GM12878 (cell line): ENCODE data around the gene ACTL8. TPM values are rescaled to one million over a fixed set of nuclear protein-coding genes. Genes with fewer than 3 reads are reported as not detected.

Source experiments
- ATAC-seq: fragments of 200-7000 bp; cut with Tn5 transposase; 3 replicates; pipeline ENCODE4 v1.9.1; 2020; ENCODE audit warnings: mild to moderate bottlenecking, moderate library complexity
- BruUV-seq: library from RNA; stranded (reverse); fragments of 400-500 nt; replicated peaks from 2 replicates; lab custom pipeline; 2021; lab: Mats Ljungman, UMichigan
- CTCF ChIA-PET: fragments of 300-600 bp; sonication (Branson Sonifier 250); formaldehyde crosslinking; extraction: SDS; loops from one replicate; lab custom pipeline; 2021; ENCODE audit warnings: inconsistent platforms; lab: Yijun Ruan, JAX
- POLR2A ChIA-PET: fragments of 350-600 bp; formaldehyde crosslinking; extraction: SDS; loops from one replicate; lab custom pipeline; 2021; ENCODE audit warnings: inconsistent platforms; lab: Charles Lee
- RAD21 ChIA-PET: fragments of 300-600 bp; sonication (Branson Sonifier 250); formaldehyde crosslinking; loops from one replicate; lab custom pipeline; 2023; ENCODE audit warnings: antibody characterized with exemption; ENCODE audit not compliant: unreplicated experiment; lab: Charles Lee
- SMC1A ChIA-PET: fragments of 300-600 bp; sonication (Branson Sonifier 250); formaldehyde crosslinking; loops from one replicate; lab custom pipeline; 2023; ENCODE audit not compliant: unreplicated experiment, uncharacterized antibody; lab: Charles Lee
- DNase-seq: peaks from one replicate; pipeline ENCODE4 v3.0.0-alpha.2; 2011; ENCODE audit warnings: low read depth, low spot score
- FAIRE-seq: peaks from 3 replicates; lab custom pipeline; 2011; peaks lifted over from hg19 to GRCh38; lab: Jason Lieb, UNC
- H2AFZ ChIP-seq: 2 replicates; pipeline ENCODE4 v1.6.0; 2011; ENCODE audit warnings: low read depth, low read length, control low read depth; ENCODE audit not compliant: control insufficient read depth
- H3K27ac ChIP-seq: 2 replicates; pipeline ENCODE4 v1.5.1; 2011; ENCODE audit warnings: control low read depth; ENCODE audit not compliant: control insufficient read depth, insufficient read depth
- H3K27me3 ChIP-seq, 2 experiments: replicated peaks in 1 of 2; 2 replicates each; pipeline versions ENCODE4 v1.6.0 to v1.6.1; 2011; ENCODE audit warnings: low read length in 1 of 2; ENCODE audit not compliant: control insufficient read depth in 2 of 2, insufficient read depth in 2 of 2
- H3K36me3 ChIP-seq, 2 experiments: 2 replicates each; pipeline ENCODE4 v1.5.1; 2011; ENCODE audit warnings: low read length in 1 of 2; ENCODE audit not compliant: control insufficient read depth in 2 of 2, insufficient read depth in 2 of 2
- H3K4me1 ChIP-seq: 2 replicates; pipeline ENCODE4 v1.6.1; 2011; ENCODE audit warnings: mild to moderate bottlenecking, low read length, moderate library complexity, mixed read lengths; ENCODE audit not compliant: control insufficient read depth, insufficient read depth
- H3K4me2 ChIP-seq: 2 replicates; pipeline ENCODE4 v1.6.0; 2011; ENCODE audit warnings: control low read depth; ENCODE audit not compliant: control insufficient read depth, insufficient read depth
- H3K4me3 ChIP-seq: fragments of 200-600 bp; sonication (generic); 2 replicates; pipeline ENCODE4 v1.5.1; 2016
- H3K79me2 ChIP-seq: 2 replicates; pipeline ENCODE4 v1.6.0; 2011; ENCODE audit warnings: low read length; ENCODE audit not compliant: control insufficient read depth, insufficient read depth
- H3K9ac ChIP-seq: 2 replicates; pipeline ENCODE4 v1.8.0; 2011; ENCODE audit warnings: low read length, control low read depth, mixed read lengths; ENCODE audit not compliant: control insufficient read depth, insufficient read depth
- H3K9me3 ChIP-seq: replicated peaks from 3 replicates; pipeline ENCODE4 v1.5.1; 2011; ENCODE audit warnings: mild to moderate bottlenecking, low read length; ENCODE audit not compliant: control insufficient read depth, insufficient read depth
- H4K20me1 ChIP-seq: 2 replicates; pipeline ENCODE4 v1.6.0; 2011; ENCODE audit not compliant: control insufficient read depth, insufficient read depth
- HDAC2 ChIP-seq: fragments of 200-600 bp; sonication (generic); IDR thresholded peaks from 2 replicates; pipeline ENCODE4 v1.6.1; 2017
- IKZF2 ChIP-seq, 2 experiments: fragments of 450-650 bp; IDR thresholded peaks; 2 replicates each; pipeline ENCODE4 v1.6.1; 2017; ENCODE audit warnings: mild to moderate bottlenecking in 2 of 2, moderate library complexity in 2 of 2
- MAX ChIP-seq: IDR thresholded peaks from 2 replicates; pipeline ENCODE4 v1.6.1; 2012; ENCODE audit warnings: low read depth, low read length, improper control_type of control experiment
- MXI1 ChIP-seq: fragments of 150-350 bp; IDR thresholded peaks from 2 replicates; pipeline ENCODE4 v1.6.1; 2011; ENCODE audit warnings: low read depth, mild to moderate bottlenecking, inconsistent platforms, low read length, improper control_type of control experiment
- TCF3 ChIP-seq: IDR thresholded peaks from 2 replicates; pipeline ENCODE4 v1.6.1; 2012; ENCODE audit warnings: low read depth, mild to moderate bottlenecking, low read length, borderline replicate concordance; ENCODE audit not compliant: insufficient read depth
- YBX1 ChIP-seq: fragments of 450-650 bp; IDR thresholded peaks from 2 replicates; pipeline ENCODE4 v1.6.1; 2016; ENCODE audit warnings: antibody characterized with exemption
- WGBS: methylation state at CpG from one replicate; pipeline ENCODE4 v1.1.6; 2016; ENCODE audit warnings: low lambda C conversion rate; ENCODE audit not compliant: insufficient replicate concordance, insufficient coverage; ENCODE audit errors: missing lambda C conversion rate; 5-methylcytosine and 5-hydroxymethylcytosine counted together
- in situ Hi-C: fragments of 300-500 bp; cut with MboI; formaldehyde crosslinking; loops from 9 replicates; pipeline ENCODE4 v1.14.3; 2018; ENCODE audit warnings: mixed read lengths
- intact Hi-C: fragments of 100-400 bp; cut with micrococcal nuclease; formaldehyde crosslinking; loops from one replicate; pipeline ENCODE4 v1.14.2; 2022; ENCODE audit not compliant: unreplicated experiment
- polyA plus RNA-seq, 11 experiments: library from polyadenylated mRNA; depleted of rRNA in 4 of 11; unstranded in 6 of 11; stranded (reverse) in 5 of 11; fragments of >200 nt; fragmentation: Nextera tagmentation in 4 of 11; fragmentation: Illumina TruSeq in 1 of 11; extraction: Ambion mirVana in 4 of 11; extraction: Trizol in 1 of 11; gene quantifications; 1 replicate in 1 of 11; 2 replicates in 10 of 11; pipeline versions ENCODE4 v1.2.1 to v1.2.3, GENCODE V29; 2011 to 2016; ENCODE audit warnings: inconsistent platforms in 2 of 11, missing spikeins in 2 of 11, low read depth in 1 of 11
- total RNA-seq, 4 experiments: library from RNA; depleted of rRNA in 3 of 4; stranded (reverse); fragments of >200 nt in 3 of 4; fragmentation: Illumina TruSeq in 1 of 4; extraction: Trizol in 1 of 4; gene quantifications; 2 replicates each; pipeline versions ENCODE4 v1.2.1 to v1.2.3, GENCODE V29; 2013 to 2021
- TF ChIP-seq, protein P1 (sequence below): fragments of 450-650 bp; IDR thresholded peaks from 2 replicates; pipeline ENCODE4 v1.6.1; 2017; ENCODE audit warnings: mild to moderate bottlenecking, moderate library complexity

ACTL8 gene
- total and polyA plus RNA-seq, 10 of the 15 experiments (the other 5 are each of a cell fraction or from before 2014, with no cell fraction given), result 0.05 to 0.27 TPM; not detected in 8

- no peak for TF ChIP-seq TCF3
- no peak for TF ChIP-seq HDAC2
- TF ChIP-seq MAX, result no peak
- TF ChIP-seq, protein P1, sequence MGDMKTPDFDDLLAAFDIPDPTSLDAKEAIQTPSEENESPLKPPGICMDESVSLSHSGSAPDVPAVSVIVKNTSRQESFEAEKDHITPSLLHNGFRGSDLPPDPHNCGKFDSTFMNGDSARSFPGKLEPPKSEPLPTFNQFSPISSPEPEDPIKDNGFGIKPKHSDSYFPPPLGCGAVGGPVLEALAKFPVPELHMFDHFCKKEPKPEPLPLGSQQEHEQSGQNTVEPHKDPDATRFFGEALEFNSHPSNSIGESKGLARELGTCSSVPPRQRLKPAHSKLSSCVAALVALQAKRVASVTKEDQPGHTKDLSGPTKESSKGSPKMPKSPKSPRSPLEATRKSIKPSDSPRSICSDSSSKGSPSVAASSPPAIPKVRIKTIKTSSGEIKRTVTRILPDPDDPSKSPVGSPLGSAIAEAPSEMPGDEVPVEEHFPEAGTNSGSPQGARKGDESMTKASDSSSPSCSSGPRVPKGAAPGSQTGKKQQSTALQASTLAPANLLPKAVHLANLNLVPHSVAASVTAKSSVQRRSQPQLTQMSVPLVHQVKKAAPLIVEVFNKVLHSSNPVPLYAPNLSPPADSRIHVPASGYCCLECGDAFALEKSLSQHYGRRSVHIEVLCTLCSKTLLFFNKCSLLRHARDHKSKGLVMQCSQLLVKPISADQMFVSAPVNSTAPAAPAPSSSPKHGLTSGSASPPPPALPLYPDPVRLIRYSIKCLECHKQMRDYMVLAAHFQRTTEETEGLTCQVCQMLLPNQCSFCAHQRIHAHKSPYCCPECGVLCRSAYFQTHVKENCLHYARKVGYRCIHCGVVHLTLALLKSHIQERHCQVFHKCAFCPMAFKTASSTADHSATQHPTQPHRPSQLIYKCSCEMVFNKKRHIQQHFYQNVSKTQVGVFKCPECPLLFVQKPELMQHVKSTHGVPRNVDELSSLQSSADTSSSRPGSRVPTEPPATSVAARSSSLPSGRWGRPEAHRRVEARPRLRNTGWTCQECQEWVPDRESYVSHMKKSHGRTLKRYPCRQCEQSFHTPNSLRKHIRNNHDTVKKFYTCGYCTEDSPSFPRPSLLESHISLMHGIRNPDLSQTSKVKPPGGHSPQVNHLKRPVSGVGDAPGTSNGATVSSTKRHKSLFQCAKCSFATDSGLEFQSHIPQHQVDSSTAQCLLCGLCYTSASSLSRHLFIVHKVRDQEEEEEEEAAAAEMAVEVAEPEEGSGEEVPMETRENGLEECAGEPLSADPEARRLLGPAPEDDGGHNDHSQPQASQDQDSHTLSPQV, result no peak
- no peak for TF ChIP-seq MXI1
Measured at GRCh38 chr1:17841944-17842343, 86.8 kb downstream of the ACTL8 start (continued).

DNA sequence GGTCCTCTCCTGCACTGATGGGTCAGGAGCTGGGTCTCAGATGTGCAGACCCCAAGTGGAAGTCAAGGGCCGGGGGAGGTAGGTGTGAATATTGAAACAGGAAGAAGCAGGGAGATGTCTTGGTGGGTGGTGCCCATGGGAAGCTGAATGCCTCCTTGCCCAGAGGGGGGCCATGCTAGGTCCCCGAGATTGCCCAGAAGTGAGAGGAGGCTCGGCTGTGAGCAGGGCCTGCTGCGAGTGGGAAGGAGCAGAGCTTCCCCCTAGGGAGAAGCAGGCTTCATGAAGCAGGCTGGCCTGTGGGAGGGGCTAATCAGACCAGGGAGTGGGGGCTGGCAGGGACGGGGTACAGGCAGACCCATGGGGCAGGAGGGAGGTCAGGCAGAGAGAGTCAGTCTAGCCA lies 87.6 kb downstream of the ACTL8 start:
- no peaks in the 10 kb centered on the region for H3K36me3 ChIP-seq
- RAD21 ChIA-PET, result no interaction called here
- 0% methylated on average over 4 of the region's 5 CpGs for WGBS
- in situ Hi-C loops (no loop called here), intact Hi-C loops (no loop called here)
- ATAC-seq, result no peak
- CTCF ChIA-PET, result no interaction called here
- SMC1A ChIA-PET, result interaction anchor here (0.5 kb wide), 1 partner anchor 414 kb away, joined by 3 read pairs; no protein-coding TSS in a partner anchor
- POLR2A ChIA-PET, result no interaction called here
- H3K27ac ChIP-seq, result no peak overlapping the region
- no peaks in the 10 kb centered on the region for H3K4me1 ChIP-seq
- no peak for FAIRE-seq
- no peaks in the 10 kb centered on the region; a peak in 2 of 4 replicates for H3K27me3 ChIP-seq
- H3K79me2 ChIP-seq, result no peaks in the 10 kb centered on the region
- no peak overlapping the region for H3K4me3 ChIP-seq
- no peak overlapping the region for H2AFZ ChIP-seq
- H3K9me3 ChIP-seq, result no peaks in the 10 kb centered on the region
- TF ChIP-seq IKZF2 (IDR thresholded peaks at IDR 0.05) (no peak), MAX (no peak), YBX1 (no peak)
- no peak overlapping the region for H3K4me2 ChIP-seq
- no peak for DNase-seq
- BruUV-seq, result no TSS peak
- H3K9ac ChIP-seq, result no peak overlapping the region
- H4K20me1 ChIP-seq, result no peaks in the 10 kb centered on the region
